D341Med (cell line): Measurements from ENCODE around the gene ZNF470.

Source experiments
- DNase-seq: peaks from one replicate; pipeline ENCODE4 v3.0.0; 2012; ENCODE audit warnings: low spot score

Gene ZNF470

DNA sequence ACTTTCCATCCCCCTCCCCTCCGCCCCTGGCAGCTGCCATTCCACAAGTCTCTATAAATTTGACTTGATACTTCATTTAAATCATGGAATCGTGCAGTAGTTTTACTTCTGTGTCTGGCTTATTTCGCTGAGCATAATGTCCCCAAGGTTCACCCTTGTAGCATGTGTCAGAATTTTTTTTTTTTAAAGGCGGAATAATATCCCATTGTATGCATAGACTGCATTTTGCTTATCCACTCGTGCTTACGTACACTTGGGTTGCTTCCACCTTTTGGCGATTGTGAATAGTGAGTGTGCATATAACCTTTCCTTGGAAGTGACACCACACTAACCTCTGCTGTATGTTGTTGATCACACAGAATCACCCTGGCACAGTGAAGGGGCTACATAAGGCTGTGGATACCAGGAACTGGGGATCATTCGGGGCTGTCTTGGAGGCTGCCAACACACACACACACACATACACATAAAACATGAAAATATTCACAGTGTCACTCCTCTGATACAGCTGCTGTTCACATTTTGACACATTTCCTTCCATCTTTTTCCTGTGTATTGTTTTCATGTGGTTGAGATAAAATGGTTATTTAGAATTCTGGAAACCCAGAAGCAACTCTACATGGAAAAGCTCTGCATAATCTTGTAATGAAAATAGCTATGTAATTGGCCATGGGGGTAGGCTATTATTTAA, 41.2 kb downstream of the ZNF470 start:
- DNase-seq, result no peak

DNA sequence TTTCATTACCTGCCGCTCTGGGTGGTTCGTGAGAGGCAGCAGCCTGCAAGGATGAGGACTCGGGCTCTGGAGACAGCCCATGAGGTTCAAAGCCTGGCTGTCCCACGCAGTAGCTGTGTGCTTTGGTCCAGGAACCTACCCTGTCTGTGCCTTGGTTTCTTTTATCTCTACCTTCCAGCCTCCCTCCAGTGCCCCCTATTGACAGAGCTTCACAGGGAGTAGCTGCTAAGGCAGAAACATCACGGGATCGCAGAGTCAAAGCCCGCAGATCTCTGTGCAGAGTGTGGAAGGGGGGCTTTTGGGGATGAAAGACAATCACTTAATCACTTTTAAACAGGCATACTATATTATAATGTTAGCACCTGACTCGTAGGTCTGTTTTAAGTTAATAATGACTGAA, 44.0 kb downstream of the ZNF470 start:
- DNase-seq, result no peak

DNA sequence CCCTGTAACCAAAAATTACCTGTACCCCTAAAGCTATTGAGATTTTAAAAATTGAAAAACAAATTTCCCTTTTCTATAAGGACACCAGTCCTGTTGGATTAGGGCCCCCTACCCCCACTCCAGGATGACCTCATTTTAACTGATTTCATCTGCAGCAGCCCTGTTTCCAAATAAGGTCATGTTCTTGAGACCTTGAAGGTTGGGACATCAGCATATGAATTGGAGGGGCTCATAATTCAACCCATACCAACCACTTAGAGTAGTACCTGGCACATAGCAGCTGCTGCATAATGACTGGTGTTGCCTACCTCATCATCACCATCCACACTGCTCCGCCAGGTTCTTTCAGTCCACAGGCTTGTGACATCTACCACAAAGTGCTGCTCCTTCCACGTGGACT, 45.5 kb downstream of the ZNF470 start:
- no peak for DNase-seq

DNA sequence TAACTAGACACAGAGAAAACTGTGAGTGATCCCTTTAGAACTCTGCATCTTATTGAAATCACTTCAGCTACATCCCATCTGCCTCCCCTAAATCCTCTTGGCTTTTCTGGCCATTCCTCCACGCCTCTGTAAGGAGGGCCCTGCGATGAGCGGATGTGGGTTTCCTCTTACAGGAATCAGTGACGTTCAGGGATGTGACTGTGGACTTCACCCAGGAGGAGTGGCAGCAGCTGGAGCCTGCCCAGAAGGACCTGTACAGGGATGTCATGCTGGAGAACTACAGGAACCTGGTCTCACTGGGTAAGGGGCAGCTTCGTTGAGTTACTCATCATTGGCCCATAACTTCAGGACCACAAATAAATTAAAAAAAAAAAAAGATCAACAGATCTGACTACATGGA, 46.4 kb downstream of the ZNF470 start:
- DNase-seq, result no peak

DNA sequence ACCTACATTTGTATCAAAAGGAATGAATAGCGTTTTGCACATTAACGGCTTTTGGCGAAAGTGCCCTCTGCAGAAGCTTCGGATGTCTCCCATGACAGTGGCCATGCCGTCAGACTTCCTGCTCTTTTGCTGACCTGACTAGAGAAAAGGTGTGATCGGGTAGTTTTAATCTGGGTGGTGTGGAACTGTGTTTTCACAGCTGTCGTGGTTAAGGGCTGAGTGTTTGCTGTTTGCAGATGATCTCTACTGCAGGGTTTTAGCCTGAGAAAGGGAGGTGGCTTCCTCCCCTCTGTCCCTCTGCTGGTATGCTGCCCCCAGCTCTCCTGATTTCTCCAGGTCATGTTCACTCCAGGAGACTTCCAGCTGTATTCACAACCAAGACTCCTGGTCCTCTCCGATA, 50.3 kb downstream of the ZNF470 start:
- DNase-seq, result no peak

DNA sequence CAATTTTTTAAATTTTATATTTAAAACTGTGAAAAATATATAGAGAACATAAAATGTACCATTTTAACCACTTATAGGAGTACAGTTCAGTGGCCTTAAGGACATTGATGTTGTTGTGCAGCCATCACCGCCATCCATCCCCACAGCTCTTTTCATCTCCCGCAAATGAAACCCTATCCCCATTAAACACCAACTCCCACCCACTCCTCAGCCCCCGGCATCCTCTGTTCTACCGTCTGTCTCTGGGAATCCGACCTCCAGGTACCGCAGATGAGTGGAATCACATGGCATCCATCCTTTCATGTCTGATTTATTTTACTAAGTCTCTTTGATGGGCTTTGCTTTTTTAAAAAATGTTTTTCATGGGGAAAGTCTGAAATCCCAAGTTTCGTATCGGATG, 51.9 kb downstream of the ZNF470 start:
- DNase-seq, result no peak

DNA sequence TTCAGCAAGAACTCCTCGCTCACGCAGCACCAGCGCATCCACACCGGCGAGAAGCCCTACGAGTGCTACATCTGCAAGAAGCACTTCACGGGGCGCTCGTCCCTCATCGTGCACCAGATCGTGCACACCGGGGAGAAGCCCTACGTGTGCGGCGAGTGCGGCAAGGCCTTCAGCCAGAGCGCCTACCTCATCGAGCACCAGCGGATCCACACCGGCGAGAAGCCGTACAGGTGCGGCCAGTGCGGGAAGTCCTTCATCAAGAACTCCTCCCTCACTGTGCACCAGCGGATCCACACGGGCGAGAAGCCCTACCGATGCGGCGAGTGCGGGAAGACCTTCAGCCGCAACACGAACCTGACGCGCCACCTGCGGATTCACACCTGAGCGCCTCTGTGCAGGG, 55.1 kb downstream of the ZNF470 start:
- DNase-seq, result no peak

DNA sequence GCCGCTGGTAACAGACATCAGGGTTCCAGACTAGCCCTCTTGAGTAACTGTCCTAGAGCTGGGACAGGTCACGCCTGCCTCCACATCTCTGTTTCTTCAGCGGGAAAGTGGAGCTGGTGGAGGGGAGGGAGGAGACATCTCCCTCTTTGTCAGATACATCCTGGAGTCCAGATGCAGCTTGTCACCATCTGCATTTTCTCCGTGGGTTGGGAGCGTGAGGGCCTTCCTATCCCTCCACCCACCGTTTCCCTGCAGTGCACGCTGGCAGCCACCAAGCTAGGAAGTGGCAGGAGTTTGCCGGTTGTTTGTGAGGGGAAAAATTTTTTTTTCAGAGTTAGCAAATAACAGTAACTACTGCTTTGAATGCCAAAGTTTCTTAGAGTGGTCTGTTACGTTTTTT, 55.7 kb downstream of the ZNF470 start:
- DNase-seq, result no peak

DNA sequence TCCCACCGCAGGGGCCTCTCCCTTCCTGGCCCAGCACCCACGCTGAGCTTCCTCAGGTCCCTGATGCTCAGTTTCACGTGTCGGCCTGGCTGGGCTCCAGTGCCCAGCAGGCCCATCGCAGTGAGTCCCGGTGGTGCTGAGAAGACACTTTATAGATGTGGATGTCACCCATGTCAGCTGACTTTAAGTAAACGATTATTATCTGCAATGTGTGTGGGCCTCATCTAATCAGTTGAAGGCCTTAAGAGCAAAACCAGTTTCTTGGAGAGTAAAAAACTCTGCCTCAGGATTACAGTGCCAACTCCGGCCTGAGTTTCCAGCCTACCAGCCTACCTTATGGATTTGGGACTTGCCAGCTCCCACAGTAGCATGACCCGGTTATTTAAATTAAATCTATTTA, 58.4 kb downstream of the ZNF470 start:
- no peak for DNase-seq

DNA sequence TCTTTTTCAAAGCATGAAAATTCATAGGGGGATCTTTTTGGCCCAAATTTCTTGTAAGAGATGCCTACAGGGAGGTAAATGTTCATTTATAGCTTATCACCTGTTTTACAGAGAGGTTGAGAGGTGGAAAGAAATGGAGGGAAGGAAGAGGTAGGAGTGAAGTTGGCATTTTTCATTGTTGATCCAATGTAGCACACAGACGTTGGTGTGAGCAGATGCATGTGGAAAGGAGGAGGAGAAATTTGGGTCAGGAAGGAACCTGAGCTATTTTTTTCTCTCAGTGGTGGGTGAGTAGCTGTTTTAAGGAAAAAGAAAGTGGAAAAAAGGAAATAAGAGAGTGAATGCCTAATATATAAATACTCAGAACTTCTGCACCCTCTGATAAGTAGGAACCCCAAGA, 65.8 kb downstream of the ZNF470 start:
- no peak for DNase-seq

DNA sequence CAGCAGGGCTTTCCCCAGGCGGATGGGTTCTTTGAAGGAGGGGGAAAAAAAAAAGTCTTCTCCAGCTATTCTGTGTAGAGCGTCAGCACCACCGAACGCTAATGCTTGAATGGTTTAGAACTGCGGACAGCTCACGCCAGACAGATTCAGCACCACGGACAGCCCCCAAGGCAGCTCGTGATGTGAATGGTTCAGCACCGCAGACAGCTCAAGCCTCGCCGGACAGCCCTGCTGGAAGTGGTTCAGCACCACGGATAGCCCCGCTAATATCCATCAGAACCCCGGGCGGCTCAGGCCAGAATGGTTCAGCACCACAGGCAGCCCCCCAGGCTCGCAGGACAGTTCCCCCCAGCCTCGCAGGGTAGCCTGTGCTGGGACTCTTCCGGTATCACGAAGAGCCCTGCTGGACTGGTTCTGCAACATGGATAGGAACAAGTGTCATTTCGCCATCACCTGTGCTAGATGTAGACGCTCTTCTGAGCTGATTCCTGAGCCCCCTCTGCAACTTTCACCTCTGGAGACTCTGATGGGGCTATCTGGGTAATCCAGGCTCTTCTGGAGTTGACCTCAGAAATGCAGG, 70.8 kb downstream of the ZNF470 start:
- DNase-seq, result no peak
